Endometrial microvascular endothelial cells (primary cell): Measurements from ENCODE around the gene KLHDC4. TPM values are rescaled to one million over a fixed set of nuclear protein-coding genes. Genes with fewer than 3 reads are reported as not detected.

Experiments used
- in situ Hi-C: cut with HindIII; loops from 2 replicates; pipeline ENCODE4 v1.10.0; 2017; ENCODE audit warnings: low sequenced_read_pairs, low pct_unique_long_range_greater_than_20kb; ENCODE audit errors: inconsistent ontology term
- total RNA-seq: library from RNA; depleted of rRNA; stranded (reverse); fragments of >200 nt; gene quantifications from one replicate; pipeline ENCODE4 v1.2.3, GENCODE V29; 2015; ENCODE audit errors: inconsistent ontology term

The KLHDC4 gene
- total RNA-seq, 1 donor from 2014 or later, result 36.1 TPM

DNA sequence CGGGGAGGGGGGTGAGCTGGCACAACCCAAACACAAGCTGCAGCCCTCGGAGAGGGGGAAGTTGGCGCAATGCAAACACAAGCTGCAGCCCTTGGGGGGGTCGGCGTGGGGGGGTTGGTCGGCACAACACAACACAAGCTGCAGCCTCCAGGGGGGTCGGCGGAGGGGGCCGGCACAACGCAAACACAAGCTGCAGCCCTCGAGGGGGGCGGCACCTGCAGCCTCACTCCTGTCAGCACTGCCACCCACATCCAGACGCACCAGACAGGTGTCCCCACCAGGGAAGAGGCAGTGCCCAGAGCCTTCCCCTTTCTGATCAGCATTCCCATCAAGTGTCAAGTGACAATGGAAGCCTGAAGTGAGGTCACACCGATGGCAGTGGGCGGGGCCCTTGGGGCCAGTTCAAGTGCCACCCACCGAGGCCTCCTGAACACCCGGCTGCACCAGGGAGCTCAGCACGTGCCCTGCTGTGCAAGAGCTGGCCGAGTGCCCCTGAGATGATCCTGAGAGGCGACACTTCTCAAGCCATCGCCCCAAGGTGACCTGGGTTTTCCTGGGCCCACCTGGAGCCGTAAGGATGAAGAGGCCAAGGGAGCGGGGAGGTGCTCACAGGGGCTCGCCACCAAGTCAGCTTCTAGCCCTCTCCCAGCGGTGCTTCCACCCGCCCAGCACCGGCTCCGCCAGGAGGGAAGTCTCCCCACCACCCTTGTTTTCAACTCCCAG is 59.3 kb downstream of the KLHDC4 start:
- in situ Hi-C loops, result no loop called here

DNA sequence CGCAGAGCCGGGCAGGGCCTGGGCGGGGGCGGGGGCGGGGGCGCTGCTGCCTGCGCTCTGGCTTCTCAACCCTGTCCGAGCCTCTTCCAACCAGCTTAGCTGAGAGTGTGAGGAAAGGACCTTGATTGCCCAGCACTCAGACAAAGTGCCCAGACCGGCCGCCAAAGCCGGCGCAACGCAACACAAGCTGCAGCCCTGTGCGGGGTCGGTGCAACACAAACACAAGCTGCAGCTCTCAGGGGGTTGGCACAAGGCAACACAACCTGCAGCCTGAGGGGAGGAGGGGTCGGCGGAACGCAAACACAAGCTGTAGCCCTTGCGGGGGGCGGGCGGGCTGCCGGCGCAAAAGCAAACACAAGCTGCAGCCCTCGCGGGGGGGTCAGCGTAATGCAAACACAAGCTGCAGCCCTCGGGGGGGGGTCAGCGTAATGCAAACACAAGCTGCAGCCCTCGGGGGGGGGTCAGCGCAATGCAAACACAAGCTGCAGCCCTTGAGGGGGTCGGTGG is 60.0 kb downstream of the KLHDC4 start:
- in situ Hi-C loops, result no loop called here

DNA sequence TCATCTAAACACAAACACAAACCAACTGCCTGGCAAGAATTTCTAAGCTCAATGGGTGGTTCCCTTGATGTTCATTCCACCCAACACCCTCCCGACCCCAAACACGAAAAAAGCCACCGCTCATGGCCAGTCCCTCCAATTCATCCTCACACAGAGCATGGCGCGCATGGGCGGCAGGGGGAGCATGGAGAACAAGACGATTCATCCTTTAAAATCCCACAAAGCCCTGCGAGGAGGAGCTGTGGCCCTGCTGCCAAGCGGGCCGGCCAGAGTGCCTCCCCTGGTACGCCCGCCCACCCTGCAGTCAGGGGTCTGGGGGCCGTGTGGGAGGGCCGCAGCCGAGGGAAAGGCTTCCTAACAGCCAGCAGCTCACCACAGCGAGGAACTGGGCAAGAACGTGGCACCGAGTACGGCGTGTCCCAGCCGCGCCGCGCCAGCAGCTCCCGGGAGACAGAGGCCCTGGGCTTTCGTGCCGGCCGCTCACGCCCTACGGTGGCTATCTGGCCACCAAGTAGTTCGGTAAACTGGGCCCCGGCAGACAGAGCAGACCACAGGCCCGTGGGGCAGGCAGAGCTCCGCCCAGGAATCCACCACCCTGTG is 60.9 kb downstream of the KLHDC4 start:
- in situ Hi-C loops, result no loop called here

DNA sequence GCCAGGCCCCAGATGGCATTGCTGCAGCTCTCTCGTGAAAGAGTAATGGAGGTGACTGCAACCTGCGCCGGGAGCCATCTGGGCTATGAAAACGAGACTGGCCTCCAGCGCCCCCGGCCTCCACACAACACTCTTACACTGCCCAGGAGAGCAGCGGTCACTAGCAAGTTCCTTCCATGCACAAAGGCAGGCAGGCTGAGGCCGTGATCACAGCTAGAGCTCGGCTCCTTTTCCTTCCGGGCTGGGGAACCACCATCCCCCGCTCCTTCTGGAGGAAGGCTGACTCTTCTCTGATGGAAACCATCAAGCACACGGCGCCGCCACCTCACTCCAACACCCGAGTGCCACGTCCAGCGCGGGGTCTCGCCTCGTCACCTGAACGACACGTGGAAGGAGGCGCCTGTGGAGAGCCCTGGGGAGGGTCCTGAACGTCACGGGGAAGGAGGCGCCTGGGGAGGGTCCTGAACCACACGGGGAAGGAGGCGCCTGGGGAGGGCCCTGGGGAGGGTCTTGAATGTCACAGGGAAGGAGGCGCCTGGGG is 61.9 kb downstream of the KLHDC4 start:
- in situ Hi-C loops, result no loop called here

DNA sequence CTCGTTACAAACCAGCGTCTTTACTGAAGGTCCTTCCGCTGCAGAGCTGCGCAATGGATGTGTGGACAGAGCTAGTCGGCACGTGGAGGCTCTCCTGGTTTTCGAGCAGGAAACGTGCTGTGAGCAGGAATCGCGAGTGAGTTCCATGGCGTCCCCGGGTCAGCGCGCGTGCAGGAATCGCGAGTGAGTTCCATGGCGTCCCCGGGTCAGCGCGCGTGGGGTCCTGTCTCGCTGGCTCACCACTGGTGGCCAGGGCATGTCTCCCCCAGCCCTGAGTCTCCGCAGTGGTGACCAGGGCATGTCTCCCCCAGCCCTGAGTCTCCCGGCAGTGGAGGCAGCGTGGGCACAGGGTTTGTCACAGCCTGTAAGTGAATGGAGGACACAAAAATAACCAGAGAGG is 62.7 kb downstream of the KLHDC4 start:
- in situ Hi-C loops, result no loop called here

DNA sequence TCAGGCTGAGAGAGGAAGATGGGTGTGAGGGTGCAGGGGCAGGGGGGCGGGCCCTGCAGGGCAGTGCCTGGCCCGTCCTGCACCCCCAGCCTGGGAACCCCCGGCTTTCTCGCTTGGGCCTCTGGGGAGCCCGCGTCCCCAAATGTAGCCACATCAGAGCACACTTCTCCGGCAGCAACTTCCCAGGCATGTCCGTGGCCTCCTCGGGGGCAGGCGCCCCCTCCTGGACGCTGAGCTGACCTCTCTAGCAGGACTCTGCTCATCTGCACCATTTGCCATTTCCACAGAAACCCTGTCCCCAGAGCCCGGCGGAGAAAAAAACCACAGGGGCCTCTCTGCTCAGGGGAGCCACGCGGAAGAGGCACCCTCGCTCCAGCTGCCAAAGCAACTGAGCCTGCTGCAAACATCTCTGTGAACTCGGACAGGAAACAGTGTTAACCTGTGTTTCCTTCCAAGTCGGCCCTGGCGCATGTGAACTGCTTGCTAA is 63.4 kb downstream of the KLHDC4 start:
- in situ Hi-C loops, result no loop called here

DNA sequence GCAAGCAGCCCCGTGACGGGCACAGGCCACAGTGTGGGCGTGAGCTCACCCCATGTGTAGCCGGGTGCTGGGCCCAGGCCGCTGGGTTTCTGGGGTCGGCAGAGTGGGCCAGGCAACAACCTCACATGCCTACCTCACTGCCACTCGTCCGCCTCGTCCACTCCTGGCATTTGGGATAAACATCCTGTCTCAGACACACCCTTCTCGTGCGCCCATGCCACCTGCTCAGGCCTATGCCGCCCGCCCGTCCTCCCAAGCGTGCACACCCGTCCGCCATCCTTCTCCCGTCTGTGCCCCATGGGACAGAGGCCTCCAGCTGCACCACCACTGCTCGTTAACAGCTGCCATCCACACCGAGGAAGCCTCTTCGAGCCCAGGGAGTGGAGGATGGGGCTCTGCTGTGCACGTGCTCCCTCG is 64.3 kb downstream of the KLHDC4 start:
- in situ Hi-C loops, result no loop called here

DNA sequence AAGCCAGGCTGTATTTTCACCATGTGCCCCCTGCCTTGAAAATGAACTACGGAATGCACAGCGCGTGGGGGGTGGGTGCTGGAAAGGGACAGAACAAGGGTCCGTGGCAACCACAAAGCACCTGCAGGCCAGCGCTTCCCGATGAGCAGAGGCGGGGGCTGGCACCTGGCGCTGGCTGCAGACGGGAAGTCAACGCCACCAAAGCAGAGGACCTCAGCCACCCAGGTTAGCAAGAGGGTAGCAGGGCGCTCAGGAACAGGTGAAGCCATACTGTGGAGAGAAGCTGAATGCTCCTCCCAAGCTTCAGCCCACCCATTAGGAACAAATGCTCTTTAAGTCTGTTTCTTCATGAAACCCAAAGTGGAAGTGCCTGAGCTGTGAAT is 64.7 kb downstream of the KLHDC4 start:
- in situ Hi-C loops, result no loop called here

DNA sequence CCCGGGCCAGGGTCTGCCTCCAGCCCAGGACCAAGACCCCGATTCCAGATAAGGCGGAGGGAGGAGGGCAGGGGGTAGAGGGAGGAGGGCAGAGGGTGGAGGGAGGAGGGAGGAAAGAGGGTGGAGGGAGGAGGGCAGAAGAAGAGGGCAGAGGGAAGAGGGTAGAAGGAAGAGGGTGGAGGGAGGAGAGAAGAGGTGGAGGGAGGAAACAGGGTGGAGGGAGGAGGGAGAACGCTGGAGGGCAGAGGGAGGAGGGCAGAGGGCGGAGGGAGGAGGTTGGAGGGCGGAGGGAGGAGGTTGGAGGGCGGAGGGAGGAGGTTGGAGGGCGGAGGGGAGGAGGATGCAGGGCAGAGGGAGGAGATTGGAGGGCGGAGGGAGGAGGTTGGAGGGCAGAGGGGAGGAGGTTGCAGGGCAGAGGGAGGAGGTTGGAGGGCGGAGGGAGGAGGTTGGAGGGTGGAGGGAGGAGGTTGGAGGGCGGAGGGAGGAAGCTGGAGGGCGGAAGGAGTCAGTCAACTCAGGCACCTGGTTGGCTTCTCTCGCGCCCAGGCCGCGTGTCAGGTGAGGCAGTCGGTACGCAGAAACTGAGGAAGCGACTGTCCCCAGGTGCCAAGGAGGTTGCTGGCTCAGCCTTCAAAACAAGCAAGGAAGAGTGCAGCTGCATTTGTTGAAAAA is 65.2 kb downstream of the KLHDC4 start:
- in situ Hi-C loops, result no loop called here

DNA sequence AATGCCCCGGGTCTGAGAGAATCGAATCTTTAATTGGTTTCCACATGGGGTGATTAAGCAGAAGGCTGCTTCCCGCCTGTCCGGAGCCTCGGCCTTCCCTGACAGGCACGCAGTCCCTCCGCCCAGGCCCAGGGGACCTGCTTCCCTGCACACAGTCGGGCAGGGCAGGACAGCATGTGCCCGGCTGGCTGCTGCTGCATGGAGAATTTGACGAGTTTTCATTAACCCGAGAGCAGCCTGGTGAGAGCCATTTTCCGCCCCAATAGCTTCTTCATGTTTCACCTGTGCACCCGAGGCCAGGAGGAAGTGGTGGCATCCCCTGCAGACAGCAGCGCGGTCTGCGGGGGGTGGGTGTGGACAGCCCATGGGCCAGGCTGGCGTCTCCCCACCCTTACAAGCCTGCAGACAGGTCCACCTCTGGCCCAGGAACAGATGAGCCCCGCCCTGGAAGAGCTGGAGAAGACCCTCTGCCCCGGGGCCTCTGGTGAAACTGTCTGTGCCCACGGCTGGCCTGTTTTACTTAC is 67.0 kb downstream of the KLHDC4 start:
- in situ Hi-C loops, result no loop called here

DNA sequence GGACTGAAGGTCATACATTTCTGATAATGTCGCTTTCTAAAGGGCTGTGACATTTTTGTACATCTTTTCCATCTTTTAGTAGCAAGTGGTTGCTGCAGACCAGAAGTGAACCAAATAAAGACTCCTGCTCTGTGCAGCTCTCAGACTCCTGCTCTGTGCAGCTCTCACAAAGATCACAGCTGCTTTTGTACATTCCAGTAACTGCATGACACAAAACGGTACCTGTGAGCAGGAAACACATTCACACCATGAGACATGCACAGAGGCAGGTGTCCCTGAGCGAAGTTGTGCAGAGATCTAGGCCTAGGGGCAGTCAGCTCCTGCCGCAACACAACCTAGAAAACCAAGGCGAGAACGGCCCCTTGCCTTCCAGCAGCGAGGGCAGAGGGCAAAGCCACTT is 67.5 kb downstream of the KLHDC4 start:
- in situ Hi-C loops, result no loop called here

DNA sequence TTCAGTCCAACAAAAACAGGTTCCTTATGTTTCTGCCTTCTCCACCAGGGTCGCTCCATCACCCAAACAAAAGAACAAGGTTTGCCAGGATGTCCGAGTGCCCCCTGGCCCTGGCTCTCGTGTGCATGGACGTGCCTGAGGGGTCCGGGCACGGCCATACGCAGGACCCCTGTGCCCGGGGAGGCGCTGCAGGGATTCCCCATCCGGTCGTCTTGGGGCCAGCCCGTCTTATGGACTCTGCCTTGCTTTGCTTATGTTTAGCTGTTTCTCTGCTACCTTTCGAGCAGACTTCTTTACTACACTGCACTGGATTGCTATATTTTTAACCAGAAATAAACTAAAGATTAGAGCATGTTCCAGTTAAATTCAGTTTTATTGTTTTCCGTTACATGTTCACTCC is 68.0 kb downstream of the KLHDC4 start:
- in situ Hi-C loops, result no loop called here

DNA sequence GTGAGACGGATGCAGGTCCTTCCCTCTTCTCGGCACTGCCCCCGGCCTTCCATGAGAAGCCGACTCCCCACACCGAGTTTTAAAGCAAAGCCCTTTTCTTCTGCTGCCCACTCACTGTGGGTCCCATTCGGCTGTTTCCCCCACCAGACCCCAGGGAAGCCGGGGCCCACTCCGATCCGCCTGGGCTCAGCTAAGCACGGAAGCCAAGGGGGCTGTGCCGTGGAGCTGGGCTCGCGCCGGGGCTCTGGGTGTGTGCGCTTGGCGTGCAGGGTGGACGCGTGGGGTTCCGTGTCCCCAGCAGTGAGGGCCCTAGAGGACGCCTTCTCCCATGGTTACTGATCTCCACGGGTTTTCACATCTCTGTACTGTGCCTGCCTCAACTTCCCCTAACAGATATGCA is 68.5 kb downstream of the KLHDC4 start:
- in situ Hi-C loops, result no loop called here

DNA sequence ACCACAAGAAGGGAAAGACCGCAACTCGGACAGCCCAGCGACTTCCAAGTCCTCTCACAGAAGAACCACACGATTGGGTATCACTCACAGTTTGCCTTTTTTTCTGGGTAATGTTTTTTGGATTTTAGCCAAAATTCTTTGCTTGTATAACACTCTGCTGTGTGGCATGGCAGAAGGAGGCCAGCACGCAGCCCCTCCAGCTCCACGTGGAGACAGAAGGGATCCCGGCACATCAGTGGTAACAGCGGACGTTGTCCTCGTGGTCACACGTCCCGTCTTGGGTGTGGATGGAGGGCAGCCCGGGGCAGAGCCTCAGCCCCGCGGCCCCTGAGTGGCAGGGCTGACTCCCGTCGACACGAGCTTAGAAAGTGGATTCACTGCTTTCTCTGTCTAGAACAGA is 69.1 kb downstream of the KLHDC4 start:
- in situ Hi-C loops, result no loop called here

DNA sequence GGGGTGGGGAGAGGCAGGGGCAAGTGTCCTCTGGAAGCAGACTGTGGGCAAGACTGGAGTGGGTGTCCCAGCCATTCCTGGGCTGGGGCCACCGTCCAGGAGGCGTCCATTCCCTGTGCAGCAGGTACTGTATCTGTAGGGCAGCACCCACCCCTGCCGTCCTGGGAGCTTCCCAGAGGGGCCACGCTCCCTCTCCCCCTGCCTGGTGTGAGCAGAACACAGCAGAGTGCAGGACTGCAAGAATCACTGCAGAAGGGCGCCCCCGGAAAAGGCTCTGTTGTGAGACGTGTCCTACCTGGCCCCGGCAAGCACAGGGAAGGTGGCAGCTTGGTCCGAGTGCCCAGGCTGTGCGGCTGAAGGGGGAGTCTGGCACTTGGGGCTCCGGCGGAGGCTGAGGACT is 70.3 kb downstream of the KLHDC4 start:
- in situ Hi-C loops, result no loop called here

DNA sequence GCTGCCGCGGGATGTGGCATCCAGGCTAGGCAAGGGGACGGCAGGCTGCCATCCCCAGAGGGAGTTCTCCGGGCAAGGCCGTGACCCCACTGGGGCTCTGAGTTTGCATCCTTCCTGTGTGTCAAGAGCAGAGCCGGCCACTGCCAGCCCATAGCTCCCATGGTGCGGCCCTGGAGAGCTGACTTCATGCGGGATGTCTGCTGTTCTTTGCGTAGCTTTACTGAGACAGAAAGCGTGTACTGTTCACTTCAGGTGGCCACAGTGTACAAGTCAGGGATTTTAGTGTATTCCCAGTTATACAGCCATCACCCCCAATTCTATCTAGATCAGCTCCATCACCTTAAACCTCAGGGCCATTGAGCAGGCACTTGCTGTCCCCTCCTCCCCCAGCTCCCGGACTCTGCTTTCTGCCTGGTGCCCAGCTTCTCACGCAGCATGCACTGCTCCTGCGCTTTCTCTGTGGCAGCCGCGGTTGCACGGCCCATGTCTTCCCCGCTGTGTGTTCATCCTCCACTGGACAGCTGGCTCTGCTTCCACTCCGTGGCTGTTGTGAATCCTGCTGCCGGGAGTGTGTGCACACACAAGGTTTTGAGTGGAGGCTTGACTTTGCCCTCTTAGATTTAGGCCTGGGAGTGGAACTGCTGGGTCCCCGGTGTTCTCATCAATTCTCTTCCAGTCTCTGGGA is 71.2 kb downstream of the KLHDC4 start:
- in situ Hi-C loops, result no loop called here

DNA sequence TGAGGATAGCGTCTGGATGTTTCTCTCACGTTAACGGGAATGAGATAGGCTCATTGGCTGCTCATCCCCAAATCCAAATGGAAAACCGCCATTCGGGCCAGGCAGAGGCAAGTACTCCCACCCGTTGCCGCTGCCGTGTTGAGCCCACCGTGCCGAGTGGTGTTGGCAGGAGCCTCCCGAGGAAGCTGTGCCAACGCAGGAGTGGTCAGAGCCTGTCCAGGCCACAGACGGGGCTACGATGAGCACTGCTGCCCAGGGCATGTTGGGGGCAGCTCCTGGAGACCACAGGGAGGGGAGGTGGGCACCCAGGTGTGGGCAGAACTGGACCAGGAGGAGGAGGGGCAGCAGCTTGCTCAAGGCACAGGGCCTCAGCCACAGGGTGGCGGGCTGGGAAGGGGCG is 72.0 kb downstream of the KLHDC4 start:
- in situ Hi-C loops, result no loop called here

DNA sequence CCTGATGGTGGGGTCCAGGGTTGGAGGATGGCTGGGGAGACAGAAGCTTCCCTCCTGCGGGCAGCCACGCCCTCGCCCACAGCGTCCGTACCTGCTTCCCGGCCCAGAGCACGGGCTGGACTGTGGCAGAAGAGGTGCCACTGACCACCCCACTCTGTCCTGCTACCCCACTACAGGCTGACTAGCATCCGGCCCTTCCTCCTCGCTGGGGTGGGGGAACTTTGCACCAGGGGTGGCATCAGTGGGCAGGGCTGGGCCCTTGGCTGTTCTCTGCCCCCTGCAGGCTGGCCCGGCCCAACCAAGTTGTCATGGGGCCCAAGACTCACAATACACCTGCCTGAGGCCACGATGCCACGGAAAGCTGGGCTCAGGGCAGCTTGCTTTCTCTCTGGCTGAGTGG is 73.0 kb downstream of the KLHDC4 start:
- in situ Hi-C loops, result no loop called here

DNA sequence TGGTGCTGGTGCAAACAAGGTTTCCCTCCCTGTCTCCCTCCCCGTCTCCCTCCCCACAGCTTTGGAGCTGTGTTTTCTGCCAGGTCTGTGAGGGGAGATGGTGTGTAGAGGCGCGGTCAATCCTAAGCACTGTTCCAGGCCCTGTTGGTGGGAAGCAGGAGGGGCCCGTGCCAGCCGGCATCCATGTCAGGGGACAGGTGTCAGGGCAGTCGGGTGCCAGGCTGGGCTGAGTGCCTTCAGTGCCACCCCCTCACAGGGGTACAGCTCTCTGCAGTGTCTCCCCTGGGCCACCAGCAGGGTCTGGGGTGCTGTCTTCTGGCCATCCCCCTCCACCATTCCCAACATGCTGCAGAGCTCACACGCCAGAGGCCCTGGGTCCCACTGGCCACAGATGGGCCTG is 73.6 kb downstream of the KLHDC4 start:
- in situ Hi-C loops, result no loop called here
